Glomerular endothelial cell (primary cell): ENCODE measurements around the gene FLNA. TPM values are rescaled to one million over a fixed set of nuclear protein-coding genes. Genes with fewer than 3 reads are reported as not detected.
"Not testable (repeated sequence)": the region's sequence is repeated elsewhere in the genome, so short reads cannot be mapped to it uniquely, and the experiment has no call there.

Experiments
- DNase-seq: peaks from one replicate; pipeline ENCODE4 v3.0.0-alpha.2; 2011; ENCODE audit warnings: low read depth, low spot score; ENCODE audit errors: extremely low read depth
- total RNA-seq: library from RNA; depleted of rRNA; stranded (reverse); fragments of >200 nt; gene quantifications from 2 replicates; pipeline ENCODE4 v1.2.3, GENCODE V29; 2015

Gene FLNA
- total RNA-seq, 1 donor from 2014 or later = 2,243 TPM

- DNase-seq = no peak
These were observed 25.3 kb upstream of the FLNA start for GRCh38 chrX:154399527-154400368.

- DNase-seq = no peak
These were observed 24.5 kb upstream of the FLNA start for GRCh38 chrX:154398668-154399526.

GRCh38 chrX:154397888-154398667, 23.6 kb upstream of the FLNA start, which contains the start of gene RPL10:
RPL10 (plus strand) TSS chrX:154398377; CDS start chrX:154398520, 143 bp downstream.
- no peak for DNase-seq

- no peak for DNase-seq
These were observed 22.8 kb upstream of the FLNA start for GRCh38 chrX:154396973-154397887.

- DNase-seq = not testable (repeated sequence)
These were observed 21.9 kb upstream of the FLNA start for GRCh38 chrX:154396363-154396762.

- DNase-seq = not testable (repeated sequence)
These were observed 15.6 kb upstream of the FLNA start for GRCh38 chrX:154389812-154390747.

- not testable (repeated sequence) for DNase-seq
These were observed 14.2 kb upstream of the FLNA start for GRCh38 chrX:154388649-154389048.

- DNase-seq = not testable (repeated sequence)
These were observed 13.7 kb upstream of the FLNA start for GRCh38 chrX:154388094-154388493.

GRCh38 chrX:154384284-154384892, 10.0 kb upstream of the FLNA start:
- no peak for DNase-seq

GRCh38 chrX:154383359-154384283, 9.2 kb upstream of the FLNA start:
- DNase-seq = no peak

GRCh38 chrX:154382483-154383069, 8.1 kb upstream of the FLNA start:
- DNase-seq = no peak

GRCh38 chrX:154381271-154381670, 6.8 kb upstream of the FLNA start:
- no peak for DNase-seq

GRCh38 chrX:154380787-154381186, 6.4 kb upstream of the FLNA start:
- no peak for DNase-seq

- DNase-seq = no peak
These were observed 5.7 kb upstream of the FLNA start for GRCh38 chrX:154380153-154380552.

- no peak for DNase-seq
These were observed 5.1 kb upstream of the FLNA start for GRCh38 chrX:154379569-154379951.

GRCh38 chrX:154378799-154379568, 4.5 kb upstream of the FLNA start, which contains the start of gene EMD:
EMD (plus strand) TSS chrX:154379295; CDS start chrX:154379485, 190 bp downstream.
- no peak for DNase-seq
